A549 (cell line): ENCODE measurements around the gene SLC6A2. TPM values are rescaled to one million over a fixed set of nuclear protein-coding genes. Genes with fewer than 3 reads are reported as not detected.

Source experiments
- ATAC-seq, 2 experiments: fragments of 200-7000 bp in 1 of 2; fragments of >200 bp in 1 of 2; cut with Nextera tagmentation in 1 of 2; cut with Tn5 transposase in 1 of 2; 3 replicates each; pipeline versions ENCODE4 v1.8.0 to v1.9.1; 2018 to 2020; ENCODE audit warnings: mild to moderate bottlenecking in 1 of 2, moderate library complexity in 1 of 2
- CTCF ChIA-PET: fragments of 300-600 bp; sonication (Branson Sonifier 250); formaldehyde crosslinking; extraction: SDS; loops from one replicate; lab custom pipeline; 2021; ENCODE audit warnings: antibody characterized with exemption, inconsistent platforms; lab: Yijun Ruan, JAX
- POLR2A ChIA-PET: fragments of 350-600 bp; formaldehyde crosslinking; extraction: SDS; loops from one replicate; lab custom pipeline; 2021; ENCODE audit warnings: antibody characterized with exemption, inconsistent platforms; lab: Yijun Ruan, JAX
- DNase-seq, 2 experiments: peaks; one replicate each; pipeline versions ENCODE4 v3.0.0 to v3.0.0-alpha.2; 2011 to 2016; ENCODE audit warnings: low read depth in 1 of 2, low spot score in 1 of 2
- FAIRE-seq: peaks from 2 replicates; lab custom pipeline; 2011; peaks lifted over from hg19 to GRCh38; lab: Jason Lieb, UNC
- H3K27ac ChIP-seq, 2 experiments: fragments of >200 bp; sonication (Bioruptor Twin); formaldehyde crosslinking; 3 replicates each; pipeline ENCODE4 v1.5.1; 2016 to 2017
- H3K4me1 ChIP-seq: fragments of >200 bp; sonication (Bioruptor Twin); formaldehyde crosslinking; 3 replicates; pipeline ENCODE4 v1.6.1; 2016
- H3K4me2 ChIP-seq: fragments of >200 bp; sonication (Bioruptor Twin); formaldehyde crosslinking; 3 replicates; pipeline ENCODE4 v1.6.1; 2016
- H3K4me3 ChIP-seq: fragments of >200 bp; sonication (Bioruptor Twin); formaldehyde crosslinking; 3 replicates; pipeline ENCODE4 v1.5.1; 2016
- H3K9me3 ChIP-seq: fragments of >200 bp; sonication (Bioruptor Twin); formaldehyde crosslinking; 3 replicates; pipeline ENCODE4 v1.6.1; 2016
- CBX8 ChIP-seq: fragments of 200-600 bp; sonication (generic); IDR thresholded peaks from 2 replicates; pipeline ENCODE4 v1.6.1; 2016
- CHD2 ChIP-seq: fragments of 150-350 bp; IDR thresholded peaks from 2 replicates; pipeline ENCODE4 v1.6.1; 2014; ENCODE audit warnings: low read length; ENCODE audit not compliant: partially characterized antibody
- EHF ChIP-seq: fragments of 250-450 bp; sonication (Bioruptor Pico); IDR thresholded peaks from 2 replicates; pipeline ENCODE4 v1.5.0; 2020; ENCODE audit warnings: mild to moderate bottlenecking
- EP300 ChIP-seq, 2 experiments: fragments of >200 bp; sonication (Bioruptor Twin); formaldehyde crosslinking; IDR thresholded peaks; 2 replicates in 1 of 2; 3 replicates in 1 of 2; pipeline ENCODE4 v1.6.1; 2016 to 2017
- FOSL2 ChIP-seq, 2 experiments: fragments of 450-650 bp in 1 of 2; fragments of >200 bp in 1 of 2; sonication (Bioruptor Twin) in 1 of 2; formaldehyde crosslinking; IDR thresholded peaks; 2 replicates each; pipeline versions ENCODE4 v1.5.0 to v1.6.1; 2016 to 2020; ENCODE audit warnings: mild to moderate bottlenecking in 1 of 2, moderate library complexity in 1 of 2
- GATA3 ChIP-seq: IDR thresholded peaks from 2 replicates; pipeline ENCODE4 v1.6.1; 2012; ENCODE audit warnings: borderline replicate concordance
- HEYL ChIP-seq: fragments of 250-450 bp; sonication (Bioruptor Pico); IDR thresholded peaks from 2 replicates; pipeline ENCODE4 v1.8.0; 2021; ENCODE audit warnings: mild to moderate bottlenecking, moderate library complexity
- HMGXB4 ChIP-seq: fragments of 250-450 bp; sonication (Bioruptor Pico); IDR thresholded peaks from 2 replicates; pipeline ENCODE4 v1.5.0; 2021; ENCODE audit warnings: mild to moderate bottlenecking, moderate library complexity, borderline replicate concordance
- HOXB13 ChIP-seq: fragments of 250-450 bp; sonication (Bioruptor Pico); IDR thresholded peaks from 2 replicates; pipeline ENCODE4 v1.5.0; 2020; ENCODE audit warnings: low read depth, mild to moderate bottlenecking, moderate library complexity
- KDM1A ChIP-seq: fragments of 200-600 bp; sonication (generic); IDR thresholded peaks from 2 replicates; pipeline ENCODE4 v1.6.1; 2016; ENCODE audit warnings: low read depth, mild to moderate bottlenecking
- KDM5A ChIP-seq: fragments of 200-600 bp; sonication (generic); IDR thresholded peaks from 2 replicates; pipeline ENCODE4 v1.6.1; 2016; ENCODE audit warnings: antibody characterized with exemption, mild to moderate bottlenecking
- MAFK ChIP-seq: fragments of 450-650 bp; IDR thresholded peaks from 2 replicates; pipeline ENCODE4 v1.6.1; 2014; ENCODE audit not compliant: partially characterized antibody
- NFE2L2 ChIP-seq: fragments of 150-350 bp; conservative IDR thresholded peaks from 2 replicates; pipeline ENCODE4 v1.6.1; 2014; ENCODE audit warnings: low read length
- RAD21 ChIP-seq, 2 experiments: fragments of >200 bp in 1 of 2; sonication (Bioruptor Twin) in 1 of 2; formaldehyde crosslinking in 1 of 2; IDR thresholded peaks in 1 of 2; conservative IDR thresholded peaks in 1 of 2; 2 replicates in 1 of 2; 3 replicates in 1 of 2; pipeline ENCODE4 v1.6.1; 2012 to 2018; ENCODE audit warnings: inconsistent platforms in 1 of 2
- RARB ChIP-seq: fragments of 250-450 bp; sonication (Bioruptor Pico); IDR thresholded peaks from 2 replicates; pipeline ENCODE4 v1.8.0; 2021; ENCODE audit warnings: mild to moderate bottlenecking, moderate library complexity
- RFX5 ChIP-seq: fragments of 450-650 bp; IDR thresholded peaks from 2 replicates; pipeline ENCODE4 v1.7.1; 2014; ENCODE audit warnings: antibody characterized with exemption, mild to moderate bottlenecking, moderate library complexity
- TFCP2L1 ChIP-seq: fragments of 250-450 bp; sonication (Bioruptor Pico); IDR thresholded peaks from 2 replicates; pipeline ENCODE4 v1.5.0; 2021; ENCODE audit warnings: mild to moderate bottlenecking
- ZFP36 ChIP-seq: fragments of 450-650 bp; IDR thresholded peaks from 2 replicates; pipeline ENCODE4 v1.6.1; 2014; ENCODE audit warnings: borderline replicate concordance; ENCODE audit not compliant: partially characterized antibody
- whole genome bisulfite sequencing: methylation state at CpG from one replicate; pipeline ENCODE4 v1.1.6; 2017; ENCODE audit errors: missing lambda C conversion rate; 5-methylcytosine and 5-hydroxymethylcytosine counted together
- polyA plus RNA-seq, 4 experiments: library from polyadenylated mRNA; depleted of rRNA in 3 of 4; stranded (reverse); fragments of >200 nt; fragmentation: RNase III in 1 of 4; extraction: RNeasy Plus Mini Kit Qiagen cat#74134 plus additional on column Dnase treatment in 1 of 4; gene quantifications; 2 replicates in 3 of 4; 3 replicates in 1 of 4; pipeline ENCODE4 v1.2.3, GENCODE V29; 2011 to 2017
- TF ChIP-seq, protein P1 (sequence below): IDR thresholded peaks from 2 replicates; pipeline ENCODE4 v1.6.1; 2012; ENCODE audit warnings: low read depth, borderline replicate concordance
- TF ChIP-seq, protein P2 (sequence below): fragments of >200 bp; sonication (Bioruptor Twin); formaldehyde crosslinking; IDR thresholded peaks from 3 replicates; pipeline ENCODE4 v1.6.1; 2016
- TF ChIP-seq, protein P3 (sequence below): fragments of 450-650 bp; IDR thresholded peaks from 2 replicates; pipeline ENCODE4 v1.6.1; 2014; ENCODE audit warnings: antibody characterized with exemption

SLC6A2 gene
- polyA plus RNA-seq, 2 of the 4 experiments (the other 2 are of a cell fraction) = not detected

GRCh38 chr16:55695595-55695994, 39.8 kb downstream of the SLC6A2 start:
- H3K4me3 ChIP-seq = no peak overlapping the region
- no peak overlapping the region for H3K4me2 ChIP-seq
- peaks cover 4% of the 10 kb centered on the region; the same call in 2 of the 3 replicates for H3K4me1 ChIP-seq
- FAIRE-seq (no peak), DNase-seq (no peak), ATAC-seq (no peak)
- TF ChIP-seq CBX8 (no peak), NFE2L2 (no peak), HEYL (CRISPR knock-in tag) (no peak), CHD2 (no peak), EHF (CRISPR knock-in tag) (no peak), RAD21 (conservative IDR thresholded peaks at IDR 0.05 in 1 of 2, IDR thresholded peaks at IDR 0.05 in 1 of 2) (no peak)
- TF ChIP-seq, protein P1, sequence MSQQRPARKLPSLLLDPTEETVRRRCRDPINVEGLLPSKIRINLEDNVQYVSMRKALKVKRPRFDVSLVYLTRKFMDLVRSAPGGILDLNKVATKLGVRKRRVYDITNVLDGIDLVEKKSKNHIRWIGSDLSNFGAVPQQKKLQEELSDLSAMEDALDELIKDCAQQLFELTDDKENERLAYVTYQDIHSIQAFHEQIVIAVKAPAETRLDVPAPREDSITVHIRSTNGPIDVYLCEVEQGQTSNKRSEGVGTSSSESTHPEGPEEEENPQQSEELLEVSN = no peak
- TF ChIP-seq, protein P2, sequence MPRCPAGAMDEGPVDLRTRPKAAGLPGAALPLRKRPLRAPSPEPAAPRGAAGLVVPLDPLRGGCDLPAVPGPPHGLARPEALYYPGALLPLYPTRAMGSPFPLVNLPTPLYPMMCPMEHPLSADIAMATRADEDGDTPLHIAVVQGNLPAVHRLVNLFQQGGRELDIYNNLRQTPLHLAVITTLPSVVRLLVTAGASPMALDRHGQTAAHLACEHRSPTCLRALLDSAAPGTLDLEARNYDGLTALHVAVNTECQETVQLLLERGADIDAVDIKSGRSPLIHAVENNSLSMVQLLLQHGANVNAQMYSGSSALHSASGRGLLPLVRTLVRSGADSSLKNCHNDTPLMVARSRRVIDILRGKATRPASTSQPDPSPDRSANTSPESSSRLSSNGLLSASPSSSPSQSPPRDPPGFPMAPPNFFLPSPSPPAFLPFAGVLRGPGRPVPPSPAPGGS = no peak
- no peak overlapping the region for H3K27ac ChIP-seq
- no peaks in the 10 kb centered on the region for H3K9me3 ChIP-seq
- ChIA-PET CTCF (interaction anchor here (1.1 to 26.4 kb wide), 4 partner anchors 9 to 230 kb away, joined by 3 to 554 read pairs (median 10); no protein-coding TSS in a partner anchor), POLR2A (no interaction called here)
- 36% methylated on average over 4 of the region's 5 CpGs for WGBS

GRCh38 chr16:55697867-55698266, 42.1 kb downstream of the SLC6A2 start:
- POLR2A ChIA-PET = no interaction called here
- FAIRE-seq (no peak), DNase-seq (no peak), ATAC-seq (no peak)
- no peak overlapping the region for H3K4me2 ChIP-seq
- H3K27ac ChIP-seq = no peak overlapping the region
- no peaks in the 10 kb centered on the region for H3K9me3 ChIP-seq
- TF ChIP-seq EP300 (IDR thresholded peaks at IDR 0.05) = no peak
- TF ChIP-seq TFCP2L1 (CRISPR knock-in tag) = no peak
- TF ChIP-seq CBX8 = no peak
- no peak for TF ChIP-seq HMGXB4 (CRISPR knock-in tag)
- no peaks in the 10 kb centered on the region for H3K4me1 ChIP-seq
- CTCF ChIA-PET = interaction anchor here (0.6 to 26.4 kb wide), 5 partner anchors 14 to 232 kb away, joined by 3 to 554 read pairs (median 4); no protein-coding TSS in a partner anchor
- H3K4me3 ChIP-seq = no peak overlapping the region
- WGBS = 60% methylated on average over 7 of the region's 7 CpGs

DNA sequence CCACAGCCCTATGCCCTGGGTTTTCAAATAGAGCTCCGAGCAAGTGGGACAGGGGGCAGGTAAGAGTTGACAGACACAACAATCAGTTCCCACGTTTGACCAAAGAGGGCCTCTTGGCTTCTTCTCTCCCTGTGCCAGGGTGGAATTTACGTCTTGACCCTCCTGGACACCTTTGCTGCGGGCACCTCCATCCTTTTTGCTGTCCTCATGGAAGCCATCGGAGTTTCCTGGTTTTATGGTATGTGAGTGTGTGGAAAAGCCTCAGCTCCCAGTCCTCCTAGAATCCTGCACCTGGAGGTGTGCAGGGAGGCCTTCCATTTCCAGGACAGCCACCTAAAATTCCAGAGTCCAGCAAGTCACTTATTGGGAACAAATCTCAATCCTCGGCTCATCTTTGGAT, 42.5 kb downstream of the SLC6A2 start:
- DNase-seq (no peak), ATAC-seq (no peak), FAIRE-seq (no peak)
- TF ChIP-seq KDM5A = no peak
- TF ChIP-seq GATA3 = no peak
- no peak for TF ChIP-seq MAFK
- TF ChIP-seq ZFP36 = no peak
- TF ChIP-seq KDM1A = no peak
- TF ChIP-seq, protein P2 = no peak
- TF ChIP-seq, protein P3, sequence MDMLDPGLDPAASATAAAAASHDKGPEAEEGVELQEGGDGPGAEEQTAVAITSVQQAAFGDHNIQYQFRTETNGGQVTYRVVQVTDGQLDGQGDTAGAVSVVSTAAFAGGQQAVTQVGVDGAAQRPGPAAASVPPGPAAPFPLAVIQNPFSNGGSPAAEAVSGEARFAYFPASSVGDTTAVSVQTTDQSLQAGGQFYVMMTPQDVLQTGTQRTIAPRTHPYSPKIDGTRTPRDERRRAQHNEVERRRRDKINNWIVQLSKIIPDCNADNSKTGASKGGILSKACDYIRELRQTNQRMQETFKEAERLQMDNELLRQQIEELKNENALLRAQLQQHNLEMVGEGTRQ = no peak
- TF ChIP-seq RARB (CRISPR knock-in tag) = no peak
- TF ChIP-seq FOSL2 (IDR thresholded peaks at IDR 0.05) = no peak
- TF ChIP-seq FOSL2 (CRISPR knock-in tag; IDR thresholded peaks at IDR 0.05) = no peak
- no peak for TF ChIP-seq HOXB13 (CRISPR knock-in tag)
- TF ChIP-seq RFX5 = no peak
- Histone ChIP-seq H3K4me2 (no peak overlapping the region), H3K4me3 (no peak overlapping the region), H3K27ac (no peak overlapping the region), H3K9me3 (no peaks in the 10 kb centered on the region), H3K4me1 (no peaks in the 10 kb centered on the region)
- 54% methylated on average over 6 of the region's 6 CpGs for WGBS
- POLR2A ChIA-PET = no interaction called here
- CTCF ChIA-PET = interaction anchor here (0.6 to 26.4 kb wide), 5 partner anchors 14 to 245 kb away, joined by 3 to 554 read pairs (median 3); no protein-coding TSS in a partner anchor
